HG02943 (cell line): ENCODE results near the gene AOC3.
"Not testable (repeated sequence)": the region's sequence is repeated elsewhere in the genome, so short reads cannot be mapped to it uniquely, and the experiment has no call there.

ENCODE experiments used
- ATAC-seq: cut with Tn5 transposase; IDR thresholded peaks from one replicate; pipeline ENCODE4 v1.9.1; 2021; ENCODE audit warnings: mild to moderate bottlenecking, low read depth, moderate library complexity; ENCODE audit not compliant: unreplicated experiment

The AOC3 gene

DNA sequence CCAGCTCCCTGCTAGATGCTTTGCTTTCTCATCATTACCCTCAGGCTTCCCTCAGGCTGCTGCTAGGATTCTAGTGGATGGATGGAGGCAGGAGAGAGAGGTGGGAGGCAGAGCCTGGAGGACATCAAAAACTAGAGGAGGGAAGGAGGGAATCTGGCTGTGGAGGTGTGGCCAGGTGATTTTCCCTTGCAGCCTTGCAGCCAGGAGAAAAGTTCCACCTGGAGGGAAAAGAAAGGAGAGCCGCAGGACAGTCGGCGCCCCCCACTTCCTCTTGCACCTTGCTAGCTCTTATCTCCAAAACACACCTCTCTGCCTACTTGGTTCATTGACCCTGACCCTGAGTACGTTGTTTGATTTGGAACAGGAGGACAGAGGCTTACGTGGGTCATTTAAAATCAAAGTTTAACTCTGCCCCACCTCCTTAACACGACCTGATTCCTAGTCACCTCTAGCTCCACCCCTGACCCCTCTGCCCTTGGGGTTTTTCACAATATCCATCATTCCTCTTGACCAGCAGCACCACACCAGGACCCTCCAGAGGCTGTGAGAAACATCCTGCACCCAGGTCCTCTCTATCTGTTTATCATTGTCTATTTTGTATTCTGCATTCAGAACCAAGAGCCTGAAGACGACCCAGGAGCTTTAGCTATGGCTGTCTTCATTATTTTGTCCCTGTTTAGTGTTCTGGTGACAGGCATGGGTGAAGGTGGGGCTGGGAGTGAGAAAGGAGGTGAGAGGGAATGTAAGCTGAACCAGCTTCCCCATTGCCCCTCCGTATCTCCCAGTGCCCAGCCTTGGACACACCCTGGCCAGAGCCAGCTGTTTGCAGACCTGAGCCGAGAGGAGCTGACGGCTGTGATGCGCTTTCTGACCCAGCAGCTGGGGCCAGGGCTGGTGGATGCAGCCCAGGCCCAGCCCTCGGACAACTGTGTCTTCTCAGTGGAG lies 15.9 kb downstream of the AOC3 start:
- ATAC-seq = no peak

DNA sequence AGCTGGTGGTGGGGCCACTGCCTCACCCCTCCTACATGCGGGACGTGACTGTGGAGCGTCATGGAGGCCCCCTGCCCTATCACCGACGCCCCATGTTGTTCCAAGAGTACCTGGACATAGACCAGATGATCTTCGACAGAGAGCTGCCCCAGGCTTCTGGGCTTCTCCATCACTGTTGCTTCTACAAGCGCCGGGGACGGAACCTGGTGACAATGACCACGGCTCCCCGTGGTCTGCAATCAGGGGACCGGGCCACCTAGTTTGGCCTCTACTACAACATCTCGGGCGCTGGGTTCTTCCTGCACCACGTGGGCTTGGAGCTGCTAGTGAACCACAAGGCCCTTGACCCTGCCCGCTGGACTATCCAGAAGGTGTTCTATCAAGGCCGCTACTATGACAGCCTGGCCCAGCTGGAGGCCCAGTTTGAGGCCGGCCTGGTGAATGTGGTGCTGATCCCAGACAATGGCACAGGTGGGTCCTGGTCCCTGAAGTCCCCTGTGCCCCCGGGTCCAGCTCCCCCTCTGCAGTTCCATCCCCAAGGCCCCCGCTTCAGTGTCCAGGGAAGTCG lies 16.8 kb downstream of the AOC3 start:
- not testable (repeated sequence) for ATAC-seq

DNA sequence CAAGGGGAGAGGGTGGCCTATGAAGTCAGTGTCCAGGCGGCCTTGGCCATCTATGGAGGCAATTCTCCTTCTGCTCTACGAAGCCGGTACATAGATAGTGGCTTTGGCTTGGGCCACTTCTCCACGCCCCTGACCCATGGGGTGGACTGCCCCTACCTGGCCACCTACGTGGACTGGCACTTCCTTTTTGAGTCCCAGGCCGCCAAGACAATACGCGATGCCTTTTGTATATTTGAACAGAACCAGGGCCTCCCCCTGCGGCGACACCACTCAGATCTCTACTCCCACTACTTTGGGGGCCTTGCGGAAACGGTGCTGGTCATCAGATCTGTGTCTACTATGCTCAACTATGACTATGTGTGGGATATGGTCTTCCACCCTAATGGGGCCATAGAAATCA lies 17.3 kb downstream of the AOC3 start:
- no peak for ATAC-seq

DNA sequence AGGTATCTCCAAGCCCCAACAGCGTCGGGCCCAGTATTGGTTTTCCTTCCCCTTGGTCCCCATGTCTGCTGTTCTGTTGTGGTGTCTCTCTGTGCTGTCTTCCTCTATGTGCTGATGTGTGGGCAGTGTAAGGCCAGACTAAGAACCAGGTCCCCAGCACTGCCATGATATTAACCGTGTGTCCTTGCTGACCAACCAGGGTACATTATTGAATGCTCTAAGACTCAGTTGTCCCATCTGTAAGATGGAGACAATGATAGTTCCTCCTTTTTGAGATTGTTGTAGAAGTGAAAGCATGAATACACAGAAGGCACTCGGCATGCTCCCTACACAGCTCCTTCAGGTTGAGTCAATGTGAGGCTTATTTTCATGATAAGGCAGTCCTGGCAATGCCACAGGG lies 20.6 kb downstream of the AOC3 start:
- ATAC-seq = no peak

DNA sequence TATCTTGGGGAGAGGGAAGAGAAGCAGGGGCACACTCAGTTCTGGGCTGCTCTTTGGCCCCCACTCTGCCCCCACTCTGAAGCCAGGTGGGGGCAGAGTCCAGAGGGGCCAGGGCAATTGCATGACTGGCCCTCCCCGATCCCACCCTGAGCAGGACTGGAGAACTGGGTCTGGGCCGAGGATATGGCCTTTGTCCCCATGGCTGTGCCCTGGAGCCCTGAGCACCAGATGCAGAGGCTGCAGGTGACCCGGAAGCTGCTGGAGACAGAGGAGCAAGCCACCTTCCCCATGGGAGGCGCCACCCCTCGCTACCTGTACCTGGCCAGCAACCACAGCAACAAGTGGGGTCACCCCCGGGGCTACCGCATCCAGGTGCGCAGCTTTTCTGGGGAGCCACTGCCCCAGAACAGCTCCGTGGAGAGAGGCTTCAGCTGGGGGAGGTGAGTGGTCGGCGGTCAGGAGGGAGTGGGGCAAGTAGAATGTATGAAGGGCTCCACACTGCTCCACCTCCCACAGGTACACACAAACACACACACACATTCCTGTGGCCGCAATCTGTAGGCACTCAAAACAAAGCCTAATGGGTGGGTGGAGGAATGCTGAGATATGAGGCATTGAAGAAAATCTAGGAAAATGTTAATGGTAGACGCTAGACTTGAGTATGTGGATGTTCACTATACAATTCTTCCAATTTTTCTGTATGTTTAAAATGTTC lies 21.4 kb downstream of the AOC3 start:
- no peak for ATAC-seq

DNA sequence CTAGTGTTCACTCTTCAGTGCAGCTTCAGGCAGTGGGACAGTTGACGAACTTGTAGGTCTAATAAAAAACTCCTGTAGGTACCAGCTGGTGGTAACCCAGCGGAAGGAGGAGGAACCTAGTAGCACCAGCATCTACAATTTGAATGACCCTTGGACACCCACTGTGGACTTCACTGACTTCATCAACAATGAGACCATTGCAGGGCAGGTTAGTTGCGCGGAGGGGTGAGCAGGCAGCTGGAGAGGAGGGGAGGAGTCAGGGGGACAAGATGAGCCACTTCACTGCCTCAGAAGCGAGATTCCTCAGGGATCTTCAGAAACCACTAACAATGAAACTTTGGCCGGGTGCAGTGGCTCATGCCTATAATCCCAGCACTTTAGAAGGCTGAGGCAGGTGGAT lies 22.3 kb downstream of the AOC3 start:
- no peak for ATAC-seq

DNA sequence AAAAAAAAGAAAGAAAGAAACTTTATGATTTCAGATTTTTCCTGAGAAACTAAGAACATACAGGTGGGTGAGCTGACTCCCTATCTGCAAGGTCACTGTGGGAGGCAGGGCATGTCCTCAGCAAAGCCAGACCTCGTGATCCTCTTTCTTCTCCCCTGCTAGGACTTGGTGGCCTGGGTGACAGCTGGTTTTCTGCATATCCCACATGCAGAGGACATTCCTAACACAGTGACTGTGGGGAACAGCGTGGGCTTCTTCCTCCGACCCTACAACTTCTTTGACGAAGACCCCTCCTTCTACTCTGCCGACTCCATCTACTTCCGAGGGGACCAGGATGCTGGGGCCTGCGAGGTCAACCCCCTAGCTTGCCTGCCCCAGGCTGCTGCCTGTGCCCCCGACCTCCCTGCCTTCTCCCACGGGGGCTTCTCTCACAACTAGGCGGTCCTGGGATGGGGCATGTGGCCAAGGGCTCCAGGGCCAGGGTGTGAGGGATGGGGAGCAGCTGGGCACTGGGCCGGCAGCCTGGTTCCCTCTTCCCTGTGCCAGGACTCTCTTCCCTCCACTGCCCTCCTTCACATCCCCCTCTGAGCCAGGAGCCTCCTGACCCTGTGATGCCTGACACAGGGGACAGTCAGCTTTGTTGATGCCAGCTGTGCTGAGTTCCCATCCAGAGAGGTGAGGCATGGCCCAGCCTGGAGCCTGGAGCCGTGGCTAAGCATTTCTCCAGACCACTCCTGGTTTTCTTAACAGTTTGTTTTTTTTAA lies 23.1 kb downstream of the AOC3 start:
- not testable (repeated sequence) for ATAC-seq

DNA sequence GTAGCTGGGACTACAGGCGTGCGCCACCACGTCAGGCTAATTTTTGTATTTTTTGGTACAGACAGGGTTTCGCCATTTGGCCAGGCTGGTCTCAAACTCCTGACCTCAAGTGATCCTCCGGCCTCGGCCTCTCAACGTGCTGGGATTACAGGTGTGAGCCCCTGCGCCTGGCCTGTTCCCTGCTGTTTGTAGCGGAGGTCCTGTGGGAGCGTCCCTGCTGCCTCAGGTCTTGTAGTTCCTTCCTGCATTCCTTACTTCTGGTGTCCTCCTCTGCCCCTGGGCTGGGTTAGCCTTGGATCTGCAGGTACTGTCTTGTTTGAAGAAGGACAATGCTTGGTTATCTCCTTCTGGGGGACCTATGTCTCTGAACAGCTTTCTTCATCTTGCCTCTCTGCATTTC lies 26.0 kb downstream of the AOC3 start:
- no peak for ATAC-seq

DNA sequence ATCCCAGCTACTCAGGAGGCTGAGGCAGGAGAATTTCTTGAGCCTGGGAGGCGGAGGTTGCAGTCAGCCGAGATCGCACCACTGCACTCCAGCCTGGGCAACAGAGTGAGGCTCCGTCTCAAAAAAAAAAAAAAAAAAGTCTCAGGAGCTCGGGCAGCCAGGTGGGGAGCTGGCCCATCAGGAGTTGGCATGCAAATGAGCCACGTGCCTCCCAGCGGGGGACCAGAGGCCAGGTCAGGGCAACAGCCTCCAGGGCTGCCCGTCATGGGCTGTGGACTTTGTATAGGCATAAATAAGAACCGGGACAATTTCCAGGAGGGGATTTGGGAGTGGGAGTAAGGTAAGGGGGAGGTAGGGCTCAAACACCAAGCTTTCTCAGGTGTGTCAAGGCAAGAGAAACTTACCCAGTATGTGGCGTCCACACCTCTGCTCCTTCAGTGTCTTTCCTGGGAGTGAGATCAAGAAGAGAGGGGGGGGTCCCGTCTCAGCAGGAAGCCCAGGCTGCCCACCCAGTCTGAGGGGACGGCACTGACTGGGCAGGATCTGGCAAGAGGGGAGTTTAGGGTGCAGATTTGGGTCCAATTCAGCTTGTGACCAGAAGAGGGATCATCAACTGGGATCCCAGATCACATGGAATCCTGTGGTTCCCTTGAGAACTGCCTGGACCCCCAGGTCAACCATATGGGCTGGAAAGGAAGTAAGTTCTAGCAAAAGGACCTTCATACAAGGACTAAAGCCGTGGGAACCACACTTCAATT lies 27.3 kb downstream of the AOC3 start:
- no peak for ATAC-seq

DNA sequence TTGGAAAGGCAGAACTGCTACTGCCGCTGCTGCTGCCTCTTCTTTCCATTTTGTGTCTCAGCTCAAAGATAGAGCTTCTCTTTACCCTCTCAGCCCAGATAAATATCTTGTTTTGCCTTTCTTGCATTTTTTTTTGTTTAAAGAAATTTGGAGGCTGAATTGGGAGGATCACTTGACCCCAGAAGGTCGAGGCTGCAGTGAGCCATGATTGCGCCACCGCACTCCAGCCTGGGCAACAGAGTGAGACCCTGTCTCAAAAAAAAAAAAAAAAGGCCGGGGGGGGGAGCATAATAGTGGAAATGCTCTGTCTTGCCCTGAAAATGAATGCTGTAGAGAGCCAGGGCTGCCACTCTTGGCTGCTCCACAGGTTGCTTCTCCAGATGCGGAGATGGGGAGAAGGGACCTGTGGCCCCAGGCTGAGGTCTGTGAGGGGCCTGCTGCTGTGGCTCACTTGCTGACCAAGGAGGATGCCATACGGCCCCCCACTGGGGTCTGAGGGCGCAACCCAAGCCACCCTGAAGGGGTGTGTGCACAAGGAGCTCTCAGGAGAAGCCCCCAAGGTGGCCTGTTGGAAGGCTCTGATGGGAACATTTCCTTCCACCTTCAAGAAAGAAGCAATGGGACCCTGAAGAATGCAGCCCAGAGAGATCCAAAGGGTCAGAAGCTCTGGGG lies 28.1 kb downstream of the AOC3 start:
- ATAC-seq = no peak

DNA sequence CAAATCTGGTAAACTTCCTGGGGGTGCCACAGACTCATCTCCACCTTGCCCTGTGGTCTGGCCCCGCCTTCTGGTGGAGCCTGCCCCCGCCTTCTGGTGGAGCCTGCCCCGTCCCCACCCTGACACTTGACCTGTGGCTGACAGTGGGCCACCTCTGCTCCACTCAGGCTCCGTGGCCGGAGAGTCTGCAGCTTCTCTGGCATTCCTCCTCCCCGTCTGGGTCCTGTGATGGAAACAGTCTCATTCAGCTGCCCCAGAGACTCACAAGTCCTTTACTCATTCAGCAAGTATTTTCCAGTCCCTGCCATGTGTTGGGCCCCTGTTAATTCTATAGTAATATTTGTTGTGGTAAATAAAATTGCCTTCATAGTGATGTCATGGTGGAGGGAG lies 28.6 kb downstream of the AOC3 start:
- no peak for ATAC-seq

DNA sequence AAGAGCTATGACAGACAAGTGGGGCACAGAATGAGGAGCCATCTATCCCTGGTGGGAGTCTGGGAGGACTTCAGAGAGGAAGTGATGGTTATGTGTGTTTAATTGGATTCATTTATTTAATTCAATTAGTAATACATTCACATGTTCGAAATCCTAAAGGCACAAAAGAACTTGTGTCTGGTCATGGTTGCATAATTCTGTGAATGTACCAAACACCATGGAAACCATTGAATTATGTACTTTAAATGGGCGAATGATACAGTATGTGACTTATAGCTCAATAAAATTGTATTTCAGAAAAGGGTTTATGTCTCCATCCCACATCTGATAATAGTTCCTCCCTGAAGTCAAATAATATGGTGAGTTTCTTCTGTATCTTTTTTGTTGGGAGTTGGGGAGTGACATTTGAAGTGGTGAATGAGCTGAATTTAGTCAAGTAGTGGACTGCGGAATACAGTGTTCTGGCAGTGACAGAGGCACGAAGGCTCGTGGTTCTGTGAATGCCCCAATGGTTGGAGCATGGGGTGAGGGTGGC lies 29.8 kb downstream of the AOC3 start:
- no peak for ATAC-seq

DNA sequence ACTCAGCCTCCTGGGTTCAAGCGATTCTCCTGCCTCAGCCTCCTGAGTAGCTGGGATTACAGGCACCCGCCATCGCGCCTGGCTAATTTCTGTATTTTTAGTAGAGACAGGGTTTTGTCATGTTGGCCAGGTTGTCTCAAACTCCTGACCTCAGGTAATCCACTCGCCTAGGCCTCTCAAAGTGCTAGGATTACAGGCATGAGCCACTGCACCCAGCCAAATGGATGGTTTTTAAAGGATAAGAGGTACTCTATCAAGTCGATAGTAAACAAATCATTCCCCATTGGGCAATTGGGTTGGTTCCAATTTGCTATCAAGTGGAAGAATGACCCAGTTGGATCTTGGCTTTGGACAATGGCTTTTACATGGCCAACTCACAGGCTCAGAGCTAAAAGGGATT lies 30.7 kb downstream of the AOC3 start:
- ATAC-seq = not testable (repeated sequence)

DNA sequence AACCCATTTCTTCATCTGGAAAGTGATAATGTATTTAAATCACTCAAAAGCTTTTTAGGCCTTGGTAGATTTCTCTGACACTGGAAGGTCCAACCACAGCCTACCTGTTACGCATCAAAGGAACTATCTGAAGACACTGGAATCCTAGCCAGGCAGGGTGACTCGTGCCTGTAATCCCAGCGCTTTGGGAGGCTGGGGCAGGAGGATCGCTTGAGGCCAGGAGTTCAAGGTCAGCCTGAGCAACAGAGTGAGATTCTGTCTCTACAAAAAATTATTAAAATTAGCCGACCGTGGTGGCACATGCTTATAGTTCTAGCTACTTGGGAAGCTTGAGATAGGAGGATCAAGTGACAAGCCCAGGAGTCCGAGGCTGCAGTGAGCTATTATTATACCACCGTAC lies 31.2 kb downstream of the AOC3 start:
- no peak for ATAC-seq

DNA sequence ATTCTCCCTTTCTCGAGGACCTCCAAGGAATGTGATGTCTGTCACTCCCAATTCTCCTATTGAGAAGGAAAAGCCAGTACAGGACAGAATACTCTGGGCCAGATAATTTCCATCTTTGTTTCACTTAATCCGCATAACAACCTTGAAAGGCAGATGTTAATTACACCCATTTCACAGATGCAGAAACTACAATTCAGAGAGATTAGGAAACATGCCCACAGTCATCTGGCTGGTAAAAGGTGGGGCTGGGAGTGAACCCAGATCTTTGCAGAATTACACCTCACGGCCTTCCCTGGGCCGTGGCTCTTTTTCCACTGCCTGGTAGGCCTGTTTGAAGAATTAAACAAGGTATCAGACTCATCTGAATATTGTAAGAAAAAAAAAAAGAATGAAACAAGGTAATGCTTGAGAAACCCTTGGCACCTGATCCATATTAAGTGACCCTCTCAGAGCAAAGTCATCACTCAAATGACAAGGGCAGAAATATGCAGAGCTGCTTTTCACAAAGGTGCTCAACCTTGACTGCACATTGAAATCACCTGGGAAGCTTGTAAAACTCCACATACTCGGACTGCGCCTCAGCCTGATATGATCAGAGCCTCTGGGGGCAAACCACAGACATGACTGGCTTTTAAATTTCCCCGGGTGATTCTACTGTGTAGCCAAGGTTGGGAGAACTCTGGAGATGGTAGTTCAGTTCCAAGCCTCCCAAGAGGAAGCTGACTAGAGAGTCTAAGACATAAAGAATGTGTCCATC lies 33.0 kb downstream of the AOC3 start:
- no peak for ATAC-seq

DNA sequence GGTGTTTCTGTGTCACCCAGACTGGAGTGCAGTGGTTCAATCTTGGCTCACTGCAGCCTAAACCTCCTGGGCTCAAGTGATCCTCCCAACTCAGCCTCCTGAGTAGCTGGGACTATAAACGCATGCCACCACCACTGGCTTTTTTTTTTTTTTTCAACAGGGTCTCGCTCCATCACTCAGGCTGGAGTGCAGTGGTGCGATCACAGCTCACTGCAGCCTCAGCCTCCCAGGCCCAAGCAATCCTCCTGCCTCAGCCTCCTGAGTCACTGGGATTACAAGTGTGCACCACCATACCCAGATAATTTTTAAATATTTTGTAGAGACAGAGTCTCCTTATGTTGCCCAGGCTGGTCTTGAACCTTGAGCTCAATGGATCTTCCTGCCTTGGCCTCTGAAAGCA lies 34.8 kb downstream of the AOC3 start:
- not testable (repeated sequence) for ATAC-seq

DNA sequence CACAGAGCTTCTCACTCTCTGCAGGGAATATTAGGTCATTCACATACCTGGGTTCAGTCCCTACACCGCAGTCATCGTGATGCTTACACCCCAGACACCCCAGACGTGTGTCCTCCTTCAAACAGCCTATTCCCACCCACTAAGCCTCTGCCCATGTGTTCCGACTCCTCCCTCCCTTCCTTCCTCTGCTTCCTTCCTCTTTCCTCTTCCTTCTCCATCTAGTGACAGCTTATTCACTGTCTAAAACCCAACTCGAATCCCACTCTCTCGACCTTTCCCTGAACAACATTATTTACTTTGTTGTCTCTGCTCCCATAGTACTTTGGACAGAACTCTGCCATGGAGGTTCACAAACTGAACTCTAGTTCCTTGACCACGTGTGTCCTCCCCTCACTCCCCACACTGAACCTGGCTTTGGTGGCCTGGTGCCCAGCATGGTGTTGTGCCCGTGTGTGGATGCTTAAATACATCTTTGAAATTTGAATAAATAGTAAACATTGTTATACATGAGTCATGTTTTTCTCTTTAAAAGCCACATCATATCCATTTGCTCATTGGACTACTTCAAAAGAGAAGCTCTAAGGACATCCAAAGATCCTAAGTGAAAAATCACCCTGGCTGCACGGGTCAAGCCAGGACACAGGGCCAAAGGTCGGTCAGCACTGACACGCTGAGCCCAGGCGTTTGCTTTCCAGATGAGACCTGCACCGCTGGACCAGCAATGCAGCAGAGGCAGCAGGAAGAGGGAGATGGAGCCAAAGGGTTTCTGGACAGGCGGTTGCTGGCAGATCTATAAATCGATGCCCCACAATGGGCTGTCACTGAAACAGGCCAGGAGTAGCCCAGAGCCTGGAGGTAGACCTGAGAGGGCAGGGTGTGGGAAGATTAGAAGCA lies 35.5 kb downstream of the AOC3 start:
- no peak for ATAC-seq

DNA sequence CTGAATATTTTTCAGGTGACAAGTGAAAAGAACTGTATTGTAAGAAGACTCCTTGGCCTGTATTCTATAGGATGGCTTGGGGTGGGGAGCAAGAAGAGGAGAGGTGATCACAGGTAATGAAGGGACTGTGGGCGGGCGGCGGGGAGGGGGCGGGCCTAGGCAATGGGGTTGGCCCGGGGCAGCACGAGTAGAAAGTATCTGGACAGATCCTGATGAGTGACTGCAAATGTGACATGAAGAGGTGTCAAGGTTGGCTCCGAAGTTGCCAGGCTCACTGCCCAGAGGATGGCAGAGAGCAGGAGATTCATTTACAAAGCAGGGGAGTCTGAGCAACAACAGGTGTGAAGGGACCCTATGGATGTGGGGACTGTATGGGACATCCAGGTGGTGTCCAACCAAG lies 38.8 kb downstream of the AOC3 start:
- ATAC-seq = no peak
